ENCODE results near the gene TYRO3. TPM values are rescaled to one million over a fixed set of nuclear protein-coding genes. Genes with fewer than 3 reads are reported as not detected.

Gene TYRO3
- total RNA-seq, 1 experiment from 2014 or later = 30.3 TPM

GRCh38 chr15:41605566-41605965 is 46.6 kb downstream of the TYRO3 start:
- POLR2A ChIA-PET (ENCODE audit: unreplicated experiment) = no interaction called here
- no peaks in the 10 kb centered on the region for H3K27me3 ChIP-seq (ENCODE audit: insufficient read depth, low read depth)
- no peak for DNase-seq
- no peaks in the 10 kb centered on the region for H3K79me2 ChIP-seq (ENCODE audit: low read depth)
- H2AFZ ChIP-seq = no peak overlapping the region
- peaks cover 7% of the 10 kb centered on the region; the same call in 1 of the 2 replicates for H3K4me1 ChIP-seq (replicated peaks; ENCODE audit: insufficient read depth)
- H3K36me3 ChIP-seq (ENCODE audit: low read depth) = no peaks in the 10 kb centered on the region
- no peak overlapping the region for H3K4me3 ChIP-seq
- 0 out of 2 replicates have a peak, but pooled peaks cover 5% of the 10 kb centered on the region for H3F3A ChIP-seq (ENCODE audit: insufficient read depth, low read depth)
- no peak overlapping the region for H3K27ac ChIP-seq
- intact Hi-C loops (cut with micrococcal nuclease; ENCODE audit: unreplicated experiment) = no loop called here
- TF ChIP-seq EZH2 (IDR thresholded peaks at IDR 0.05; ENCODE audit: low read depth) = no peak
- TF ChIP-seq CTCF (conservative IDR thresholded peaks at IDR 0.05) = no peak
- no TSS peak for BruUV-seq (replicated peaks)
- no peak overlapping the region for H3K4me2 ChIP-seq
- no peaks in the 10 kb centered on the region for H3K9me2 ChIP-seq (ENCODE audit: insufficient read depth)
- CTCF ChIA-PET = no interaction called here
- no peaks in the 10 kb centered on the region for H3K9me3 ChIP-seq (ENCODE audit: insufficient read depth, low read depth)
- H4K20me1 ChIP-seq (ENCODE audit: insufficient read depth) = no peaks in the 10 kb centered on the region

DNA sequence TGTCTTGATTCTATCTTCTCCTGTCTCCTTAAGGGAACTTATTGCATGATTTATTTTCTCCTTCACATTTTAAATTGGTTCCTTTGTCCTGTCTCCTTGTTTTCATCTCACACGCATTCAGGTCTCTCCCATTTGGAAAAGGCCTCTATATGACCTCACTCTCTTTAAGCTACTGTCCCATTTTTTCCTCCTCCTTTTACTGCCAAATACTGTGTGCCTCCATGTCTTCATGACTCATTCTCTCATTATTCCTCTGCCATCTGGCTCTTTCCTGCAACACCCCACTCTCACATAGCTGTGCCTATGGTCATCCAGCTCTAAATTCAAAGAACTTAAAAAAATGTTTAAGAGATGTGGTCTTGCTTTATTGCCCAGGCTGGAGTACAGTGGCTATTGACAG is 48.0 kb downstream of the TYRO3 start:
- H3K79me2 ChIP-seq (ENCODE audit: low read depth) = no peaks in the 10 kb centered on the region
- no peaks in the 10 kb centered on the region for H3K36me3 ChIP-seq (ENCODE audit: low read depth)
- peak in 1 of 2 experiments; percentile 52 for DNase-seq
- H3K27me3 ChIP-seq (ENCODE audit: insufficient read depth, low read depth) = no peaks in the 10 kb centered on the region
- no peaks in the 10 kb centered on the region for H3K9me3 ChIP-seq (ENCODE audit: insufficient read depth, low read depth)
- H3F3A ChIP-seq (ENCODE audit: insufficient read depth, low read depth) = 0 out of 2 replicates have a peak, but pooled peaks cover 5% of the 10 kb centered on the region
- CTCF ChIA-PET = interaction anchor here (0.5 to 0.7 kb wide), 3 partner anchors 55 to 382 kb away, joined by 3 to 10 read pairs (median 4); no protein-coding TSS in a partner anchor
- BruUV-seq (replicated peaks) = no TSS peak
- H4K20me1 ChIP-seq (ENCODE audit: insufficient read depth) = no peaks in the 10 kb centered on the region
- H3K4me2 ChIP-seq = no peak overlapping the region
- no peak overlapping the region for H2AFZ ChIP-seq
- intact Hi-C loops (cut with micrococcal nuclease; ENCODE audit: unreplicated experiment) = no loop called here
- no peak overlapping the region for H3K27ac ChIP-seq
- H3K4me3 ChIP-seq = no peak overlapping the region
- no peak for TF ChIP-seq CTCF (conservative IDR thresholded peaks at IDR 0.05)
- peaks cover 7% of the 10 kb centered on the region; the same call in 1 of the 2 replicates for H3K4me1 ChIP-seq (replicated peaks; ENCODE audit: insufficient read depth)
- POLR2A ChIA-PET (ENCODE audit: unreplicated experiment) = interaction anchor here (0.6 kb wide), 1 partner anchor 80 kb away, joined by 4 read pairs; no protein-coding TSS in a partner anchor
- H3K9me2 ChIP-seq (ENCODE audit: insufficient read depth) = no peaks in the 10 kb centered on the region

DNA sequence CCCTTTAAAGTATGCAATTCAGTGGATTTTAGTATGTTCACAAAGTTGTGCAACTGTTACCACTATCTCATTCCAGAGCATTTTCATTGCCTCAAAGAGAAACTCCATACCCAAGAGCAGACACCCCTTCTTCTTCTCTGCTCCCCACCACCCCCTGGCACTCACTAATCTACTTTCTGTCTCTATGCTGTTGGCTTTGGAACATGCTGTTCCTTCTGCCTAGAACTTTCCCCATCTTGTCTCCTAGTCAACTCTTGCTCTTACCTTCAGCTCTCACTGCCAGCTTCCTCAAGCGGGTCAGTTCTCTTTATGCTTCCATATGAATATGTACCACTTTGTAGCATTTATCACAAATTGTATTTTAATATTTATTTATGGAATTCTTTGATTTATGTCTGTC is 50.1 kb downstream of the TYRO3 start:
- 0 out of 2 replicates have a peak, but pooled peaks cover 5% of the 10 kb centered on the region for H3F3A ChIP-seq (ENCODE audit: insufficient read depth, low read depth)
- no peaks in the 10 kb centered on the region for H3K9me3 ChIP-seq (ENCODE audit: insufficient read depth, low read depth)
- no peaks in the 10 kb centered on the region for H3K36me3 ChIP-seq (ENCODE audit: low read depth)
- H3K27ac ChIP-seq = no peak overlapping the region
- peaks cover 6% of the 10 kb centered on the region; the same call in 1 of the 2 replicates for H3K4me1 ChIP-seq (replicated peaks; ENCODE audit: insufficient read depth)
- intact Hi-C loops (cut with micrococcal nuclease; ENCODE audit: unreplicated experiment) = no loop called here
- H3K4me3 ChIP-seq = no peak overlapping the region
- H3K4me2 ChIP-seq = no peak overlapping the region
- no peaks in the 10 kb centered on the region for H3K79me2 ChIP-seq (ENCODE audit: low read depth)
- no peak overlapping the region for H2AFZ ChIP-seq
- POLR2A ChIA-PET (ENCODE audit: unreplicated experiment) = no interaction called here
- no TSS peak for BruUV-seq (replicated peaks)
- no peaks in the 10 kb centered on the region for H3K9me2 ChIP-seq (ENCODE audit: insufficient read depth)
- H4K20me1 ChIP-seq (ENCODE audit: insufficient read depth) = no peaks in the 10 kb centered on the region
- no peak for DNase-seq
- CTCF ChIA-PET = no interaction called here
- H3K27me3 ChIP-seq (ENCODE audit: insufficient read depth, low read depth) = no peaks in the 10 kb centered on the region
- no peak for TF ChIP-seq EZH2 (IDR thresholded peaks at IDR 0.05; ENCODE audit: low read depth)
- no peak for TF ChIP-seq CTCF (conservative IDR thresholded peaks at IDR 0.05)
